ENCODE measurements around the gene RARS2. TPM values are rescaled to one million over a fixed set of nuclear protein-coding genes. Genes with fewer than 3 reads are reported as not detected.

Gene RARS2
- total and polyA plus RNA-seq, 2 of the 8 experiments (the other 6 are each of a cell fraction or from before 2014, with no cell fraction given), result 10.2 to 40.5 TPM

DNA sequence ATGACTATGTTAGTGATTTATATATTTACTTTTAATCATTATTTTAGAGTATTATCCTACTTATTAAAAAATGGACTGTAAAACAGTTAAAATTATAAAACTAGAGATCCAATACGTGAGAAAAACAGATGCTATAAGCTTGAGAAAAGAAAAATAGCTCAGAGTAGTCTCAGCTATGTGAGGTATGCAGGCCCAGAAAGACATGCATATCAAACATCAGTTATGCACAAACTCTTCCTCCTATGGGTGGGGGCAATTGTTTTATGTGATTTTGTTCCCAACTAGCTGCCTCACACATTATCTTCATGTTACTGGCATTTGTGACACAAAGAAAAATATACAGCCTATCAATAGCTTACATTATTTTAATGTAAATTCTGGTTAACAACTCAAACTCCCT lies 28.8 kb downstream of the RARS2 start:
- Histone ChIP-seq H3K18ac (ENCODE audit: extremely low read depth, low read length) (no peak overlapping the region), H3K4me2 (ENCODE audit: insufficient read depth in 1 of 2, low read depth in 2 of 2, low read length in 2 of 2) (peak overlapping the region in 1 of 2 experiments; percentile 9; a peak in 1 of 4 replicates), H2BK20ac (ENCODE audit: low read length) (no peak overlapping the region), H3K9me3 (ENCODE audit: insufficient read depth in 2 of 2, low read depth in 1 of 2, low read length in 1 of 2) (no peaks in the 10 kb centered on the region), H3K23ac (ENCODE audit: insufficient read length) (no peak overlapping the region), H3K27me3 (replicated peaks in 1 of 4; ENCODE audit: control insufficient read depth in 3 of 4, extremely low read depth in 1 of 4, insufficient read depth in 3 of 4, low read length in 3 of 4) (no peaks in the 10 kb centered on the region), H4K5ac (ENCODE audit: insufficient read length, low read depth, low read length) (no peak overlapping the region), H2BK15ac (ENCODE audit: low read length) (no peak overlapping the region), H3K79me1 (ENCODE audit: low read depth, low read length) (no peaks in the 10 kb centered on the region), H3K23me2 (ENCODE audit: low read depth, low read length) (no peaks in the 10 kb centered on the region), H4K8ac (ENCODE audit: extremely low read depth, insufficient read depth, low read length) (no peak overlapping the region), H3K79me2 (ENCODE audit: control insufficient read depth in 1 of 2, insufficient read depth in 2 of 2, low read length in 2 of 2) (0 out of 4 replicates have a peak, but pooled peaks cover 0 to 3% of the 10 kb centered on the region in 2 experiments), H2AK5ac (ENCODE audit: low read depth, low read length) (no peak overlapping the region), H2BK120ac (replicated peaks; ENCODE audit: low read depth, low read length) (no peak overlapping the region), H3K4me3 (ENCODE audit: extremely low read depth in 1 of 4, insufficient read depth in 2 of 4, low read depth in 3 of 4, low read length in 4 of 4) (no peak overlapping the region), H3K56ac (replicated peaks; ENCODE audit: insufficient read length, low read depth, low read length) (no peak overlapping the region), H3K14ac (ENCODE audit: insufficient read length) (no peak overlapping the region), H3K4ac (replicated peaks; ENCODE audit: insufficient read length, low read depth, low read length) (no peak overlapping the region), H2BK5ac (ENCODE audit: low read depth, low read length) (no peak overlapping the region), H4K91ac (replicated peaks; ENCODE audit: insufficient read length, low read length) (no peak overlapping the region), H2BK12ac (ENCODE audit: low read depth, low read length) (no peak overlapping the region), H3K9ac (replicated peaks in 1 of 4; ENCODE audit: extremely low read depth in 1 of 4, low read depth in 3 of 4, low read length in 3 of 4) (no peak overlapping the region), H3K4me1 (replicated peaks in 1 of 4; ENCODE audit: control insufficient read depth in 3 of 4, insufficient read depth in 4 of 4, low read length in 3 of 4) (peaks cover 0 to 3% (median 0%) of the 10 kb centered on the region in 4 experiments; a peak in 1 of 7 replicates), H2AFZ (ENCODE audit: low read length) (no peak overlapping the region), H3K36me3 (ENCODE audit: control insufficient read depth in 2 of 4, insufficient read depth in 4 of 4, low read length in 3 of 4) (peaks cover 16 to 61% (median 19%) of the 10 kb centered on the region in 4 experiments), H4K20me1 (replicated peaks in 1 of 2; ENCODE audit: control insufficient read depth in 1 of 2, insufficient read depth in 2 of 2, low read length in 2 of 2) (no peaks in the 10 kb centered on the region), H3K27ac (ENCODE audit: low read depth, low read length) (no peak overlapping the region)
- FAIRE-seq, result no peak
- TF ChIP-seq ATF2 (IDR thresholded peaks at IDR 0.05; ENCODE audit: low read length), result no peak
- TF ChIP-seq TEAD4 (IDR thresholded peaks at IDR 0.05; ENCODE audit: low read depth, low read length), result peak; percentile 69
- POLR2A ChIA-PET (ENCODE audit: partially characterized antibody), result interaction anchor here (0.9 to 1.6 kb wide), 2 partner anchors 10 to 16 kb away, joined by 4 read pairs; no protein-coding TSS in a partner anchor
- CTCF ChIA-PET (ENCODE audit: partially characterized antibody), result interaction anchor here (1.2 kb wide), 1 partner anchor 14 kb away, joined by 3 read pairs; no protein-coding TSS in a partner anchor
- DNase-seq (ENCODE audit: low read depth in 1 of 2, low spot score in 2 of 2), result no peak
- WGBS, 2 experiments (ENCODE audit: extremely low coverage in 1 of 2, insufficient coverage in 1 of 2, insufficient read length in 1 of 2, insufficient replicate concordance in 2 of 2, low coverage in 1 of 2, low lambda C conversion rate in 2 of 2, missing lambda C conversion rate in 1 of 2), result 63% methylated on average over 1 of the region's 1 CpG; no CpG with 5 or more reads in 1 of the 2 experiments

Data from H1 (cell line).